BJ (cell line): ENCODE data around the gene SCRN2. TPM values are rescaled to one million over a fixed set of nuclear protein-coding genes. Genes with fewer than 3 reads are reported as not detected.

Experiments
- CTCF ChIA-PET: fragments of 350-600 bp; formaldehyde crosslinking; extraction: SDS; loops from one replicate; lab custom pipeline; 2021; ENCODE audit warnings: antibody characterized with exemption, inconsistent platforms; lab: Yijun Ruan, JAX
- POLR2A ChIA-PET: fragments of 300-600 bp; sonication (Branson Sonifier 250); formaldehyde crosslinking; extraction: SDS; loops from one replicate; lab custom pipeline; 2021; ENCODE audit warnings: antibody characterized with exemption; lab: Charles Lee
- DNase-seq: peaks from one replicate; pipeline ENCODE4 v3.0.0-alpha.2; 2011; ENCODE audit warnings: low read depth
- H3K27me3 ChIP-seq: 2 replicates; pipeline ENCODE4 v1.6.0; 2011; ENCODE audit warnings: low read length; ENCODE audit not compliant: control insufficient read depth, insufficient read depth
- H3K36me3 ChIP-seq: 2 replicates; pipeline ENCODE4 v1.5.1; 2011; ENCODE audit warnings: low read length; ENCODE audit not compliant: control insufficient read depth, insufficient read depth
- H3K4me3 ChIP-seq: 2 replicates; pipeline ENCODE4 v1.5.1; 2011; ENCODE audit warnings: low read depth, mild to moderate bottlenecking, control low read depth, low read length
- CTCF ChIP-seq: IDR thresholded peaks from 2 replicates; pipeline ENCODE4 v1.5.1; 2011; ENCODE audit warnings: low read depth, mild to moderate bottlenecking, control low read depth, inconsistent platforms, low read length, moderate library complexity; ENCODE audit not compliant: insufficient read depth
- polyA plus RNA-seq: library from polyadenylated mRNA; depleted of rRNA; stranded (reverse); fragments of >200 nt; gene quantifications from 2 replicates; pipeline ENCODE4 v1.2.3, GENCODE V29; 2011

Gene SCRN2
- polyA plus RNA-seq, 1 experiment, result 41.1 TPM

GRCh38 chr17:47864791-47865216, 23.7 kb upstream of the SCRN2 start:
- DNase-seq, result no peak
- CTCF ChIA-PET, result interaction anchor here (1.0 to 16.0 kb wide), 4 partner anchors 12 to 25 kb away, joined by 3 to 190 read pairs (median 10); partner anchors contain the start of genes SCRN2 and SP6
- POLR2A ChIA-PET, result no interaction called here
- TF ChIP-seq CTCF, result no peak
- Histone ChIP-seq H3K36me3 (no peaks in the 10 kb centered on the region), H3K4me3 (no peak overlapping the region), H3K27me3 (no peaks in the 10 kb centered on the region; the same call in none of the 2 replicates)

GRCh38 chr17:47862621-47863440, 21.8 kb upstream of the SCRN2 start:
- no peak overlapping the region for H3K4me3 ChIP-seq
- H3K36me3 ChIP-seq, result no peaks in the 10 kb centered on the region
- H3K27me3 ChIP-seq, result no peaks in the 10 kb centered on the region
- ChIA-PET CTCF (interaction anchor here (1.2 to 16.0 kb wide), 3 partner anchors 17 to 156 kb away, joined by 3 to 190 read pairs (median 25); partner anchors contain the start of genes SCRN2 and SP6), POLR2A (no interaction called here)
- no peak for TF ChIP-seq CTCF
- DNase-seq, result peak; percentile 54

GRCh38 chr17:47860386-47860785, 19.3 kb upstream of the SCRN2 start:
- no peak for TF ChIP-seq CTCF
- no peak overlapping the region for H3K4me3 ChIP-seq
- DNase-seq, result no peak
- H3K27me3 ChIP-seq, result peaks cover 5% of the 10 kb centered on the region
- no peaks in the 10 kb centered on the region for H3K36me3 ChIP-seq
- ChIA-PET POLR2A (no interaction called here), CTCF (interaction anchor here (4.3 to 16.0 kb wide), 2 partner anchors 14 to 30 kb away, joined by 25 to 190 read pairs; partner anchors contain the start of genes SCRN2 and SP6)

DNA sequence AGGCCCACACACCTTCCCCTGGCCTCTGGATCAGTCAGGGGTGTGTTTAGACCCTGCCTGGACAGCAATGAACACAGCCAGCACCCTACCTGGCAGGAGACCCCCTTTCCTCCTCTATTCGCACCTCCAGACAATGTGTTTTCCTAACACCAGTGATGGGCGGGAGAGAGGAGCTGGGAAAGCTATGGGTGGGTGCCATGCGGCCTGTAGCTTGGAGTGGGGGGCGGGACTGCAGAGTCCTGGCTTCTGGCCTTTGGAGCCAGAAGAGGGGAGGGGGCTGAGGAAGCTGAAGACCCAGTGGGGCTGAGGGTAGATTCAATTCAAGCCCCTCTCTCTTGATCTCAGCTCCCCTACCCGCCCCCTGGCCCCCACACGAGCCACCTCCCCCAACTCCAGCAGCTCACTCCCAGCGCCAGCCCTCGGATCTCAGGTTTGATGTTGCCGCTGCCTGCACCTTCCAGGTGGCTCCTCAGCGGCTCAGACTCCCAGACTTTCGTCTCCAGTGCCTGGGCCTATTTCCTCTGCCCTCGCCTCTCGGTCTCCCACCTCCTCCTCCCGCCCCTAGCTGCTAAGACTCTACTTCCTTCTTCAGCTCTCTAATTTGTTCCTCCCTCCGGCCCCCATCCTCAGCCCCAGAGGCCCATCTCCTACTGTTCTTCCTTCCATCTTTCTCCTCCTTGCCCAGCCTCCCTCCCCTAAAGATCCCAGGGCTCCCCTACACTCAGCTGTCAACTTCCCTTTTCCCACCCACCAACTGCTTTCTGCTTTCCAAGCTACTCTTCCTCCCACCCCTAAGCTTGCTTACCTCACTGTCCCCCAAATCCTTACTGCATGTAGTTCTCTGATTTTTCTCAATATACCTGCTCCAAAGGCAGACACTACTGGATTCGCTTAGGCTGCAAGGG, 16.7 kb upstream of the SCRN2 start:
- no peak for TF ChIP-seq CTCF
- peaks cover 24% of the 10 kb centered on the region for H3K27me3 ChIP-seq
- ChIA-PET POLR2A (no interaction called here), CTCF (interaction anchor here (5.4 to 16.0 kb wide), 2 partner anchors 12 to 32 kb away, joined by 33 to 190 read pairs; partner anchors contain the start of genes SCRN2 and SP6)
- no peak overlapping the region for H3K4me3 ChIP-seq
- DNase-seq, result no peak
- no peaks in the 10 kb centered on the region for H3K36me3 ChIP-seq
